Stomach (tissue), 9 donors: ENCODE data around the gene TAC3. TPM values are rescaled to one million over a fixed set of nuclear protein-coding genes. Genes with fewer than 3 reads are reported as not detected.

Experiments
- DNase-seq, 2 donors: peaks; one replicate each; pipeline versions ENCODE4 v3.0.0 to v3.0.0-alpha.2; 2013 to 2019
- H3K27ac ChIP-seq, 5 donors: fragments of 200-600 bp in 4 of 5; sonication (generic) in 4 of 5; one replicate each; pipeline ENCODE4 v1.5.1; 2013 to 2019; ENCODE audit warnings: mild to moderate bottlenecking in 1 of 5, moderate library complexity in 1 of 5
- H3K27me3 ChIP-seq, 3 donors: fragments of 200-600 bp; sonication (generic); one replicate each; pipeline ENCODE4 v1.5.1; 2017 to 2019; ENCODE audit warnings: mixed run types in 1 of 3
- H3K36me3 ChIP-seq, 4 donors: fragments of 200-600 bp; sonication (generic); 1 replicate in 3 of 4; 2 replicates in 1 of 4; pipeline ENCODE4 v1.5.1; 2016 to 2019
- H3K4me1 ChIP-seq, 4 donors: fragments of 200-600 bp; sonication (generic); one replicate each; pipeline ENCODE4 v1.5.1; 2016 to 2019
- H3K4me3 ChIP-seq, 4 donors: fragments of 200-600 bp; sonication (generic) in 3 of 4; one replicate each; pipeline ENCODE4 v1.5.1; 2016 to 2019; ENCODE audit warnings: mild to moderate bottlenecking in 1 of 4
- H3K9me3 ChIP-seq, 4 donors: fragments of 200-600 bp; sonication (generic); one replicate each; pipeline ENCODE4 v1.5.1; 2016 to 2019
- CTCF ChIP-seq, 7 experiments: fragments of 450-650 bp in 4 of 7; fragments of 200-600 bp in 3 of 7; sonication (generic) in 3 of 7; IDR thresholded peaks; one replicate each; pipeline ENCODE4 v1.5.1; 2016 to 2019; ENCODE audit warnings: antibody characterized with exemption in 7 of 7, control low read depth in 2 of 7, mild to moderate bottlenecking in 1 of 7
- EP300 ChIP-seq: sonication (generic); formaldehyde crosslinking; IDR thresholded peaks from one replicate; pipeline ENCODE4 v1.6.1; 2017; ENCODE audit warnings: antibody characterized with exemption
- POLR2A ChIP-seq, 4 donors: fragments of 450-650 bp; IDR thresholded peaks; one replicate each; pipeline ENCODE4 v1.6.1; 2016; ENCODE audit warnings: antibody characterized with exemption in 4 of 4, control low read depth in 2 of 4, mild to moderate bottlenecking in 1 of 4, moderate library complexity in 1 of 4
- POLR2AphosphoS5 ChIP-seq, 3 donors: sonication (generic); formaldehyde crosslinking; IDR thresholded peaks; one replicate each; pipeline ENCODE4 v1.6.1; 2016; ENCODE audit warnings: antibody characterized with exemption in 3 of 3
- WGBS, 5 donors: extraction: QIAGEN DNeasy Blood & Tissue Kit in 3 of 5; methylation state at CpG; one replicate each; pipeline versions ENCODE4 v1.1.5 to v1.1.7; 2013 to 2018; 5-methylcytosine and 5-hydroxymethylcytosine counted together
- intact Hi-C: fragments of 100-400 bp; cut with DNase I; formaldehyde crosslinking; loops from one replicate; pipeline ENCODE4 v1.15.1; 2023; ENCODE audit warnings: low total_unique reads
- polyA plus RNA-seq, 3 donors: library from polyadenylated mRNA; stranded (reverse); fragments of 200-250 nt; gene quantifications; one replicate each; pipeline ENCODE4 v1.2.3, GENCODE V29; 2013
- total RNA-seq, 5 donors: library from RNA; depleted of rRNA; stranded (reverse); fragments of >200 nt; gene quantifications; one replicate each; pipeline versions ENCODE4 v1.1.0 to v1.2.3, GENCODE V29; 2014 to 2016
- donor health status: healthy with polysubstance abuse.
- donor health status: Bipolar disorder and iron deficiency.
- donor health status: healthy.

The TAC3 gene
- total and polyA plus RNA-seq, 8 donors: 0.62 to 19.8 (median 2.0) TPM; not detected in 3

DNA sequence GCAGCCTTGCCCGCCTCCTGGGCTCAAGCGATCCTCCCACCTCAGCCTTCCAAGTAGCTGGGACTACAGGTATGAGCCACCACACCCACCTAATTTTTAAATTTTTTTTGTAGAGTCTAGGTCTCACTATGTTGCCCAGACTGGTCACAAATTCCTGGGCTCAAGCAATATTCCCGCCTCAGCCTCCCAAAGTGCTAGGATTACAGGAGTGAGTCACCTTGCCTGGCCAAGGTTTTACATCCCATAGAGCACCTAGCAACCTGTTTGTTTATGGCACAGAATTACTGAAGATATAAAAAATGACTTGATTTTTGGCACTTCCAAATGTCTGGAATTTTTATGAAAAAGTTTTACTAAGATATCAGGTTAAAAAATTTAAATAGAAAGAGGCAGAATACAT is 17.1 kb upstream of the TAC3 start:
- no peak overlapping the region for H3K27ac ChIP-seq
- H3K4me1 ChIP-seq: peaks cover 0 to 7% (median 0%) of the 10 kb centered on the region in 4 donors
- H3K9me3 ChIP-seq: no peaks in the 10 kb centered on the region
- DNase-seq: no peak
- H3K36me3 ChIP-seq: peaks cover 0 to 17% (median 0%) of the 10 kb centered on the region in 4 donors
- TF ChIP-seq POLR2AphosphoS5 (IDR thresholded peaks at IDR 0.05) (no peak), CTCF (IDR thresholded peaks at IDR 0.05) (no peak), POLR2A (IDR thresholded peaks at IDR 0.05) (no peak), EP300 (no peak)
- intact Hi-C loops: no loop called here
- H3K4me3 ChIP-seq: no peak overlapping the region
- 89 to 95% (median 92%) methylated on average over 3 of the region's 3 CpGs for WGBS, 5 donors
- H3K27me3 ChIP-seq: no peaks in the 10 kb centered on the region

- intact Hi-C loops: no loop called here
- 78 to 84% (median 84%) methylated on average over 7 of the region's 7 CpGs for WGBS, 5 donors
- TF ChIP-seq POLR2A (IDR thresholded peaks at IDR 0.05) (no peak), CTCF (IDR thresholded peaks at IDR 0.05) (no peak)
- Histone ChIP-seq H3K4me3 (no peak overlapping the region), H3K4me1 (peaks cover 0 to 7% (median 3%) of the 10 kb centered on the region in 4 donors), H3K9me3 (no peaks in the 10 kb centered on the region), H3K27me3 (no peaks in the 10 kb centered on the region), H3K27ac (no peak overlapping the region), H3K36me3 (peaks cover 0 to 10% (median 0%) of the 10 kb centered on the region in 4 donors)
- DNase-seq: no peak
Measured at GRCh38 chr12:57031789-57032188, 15.5 kb upstream of the TAC3 start.

DNA sequence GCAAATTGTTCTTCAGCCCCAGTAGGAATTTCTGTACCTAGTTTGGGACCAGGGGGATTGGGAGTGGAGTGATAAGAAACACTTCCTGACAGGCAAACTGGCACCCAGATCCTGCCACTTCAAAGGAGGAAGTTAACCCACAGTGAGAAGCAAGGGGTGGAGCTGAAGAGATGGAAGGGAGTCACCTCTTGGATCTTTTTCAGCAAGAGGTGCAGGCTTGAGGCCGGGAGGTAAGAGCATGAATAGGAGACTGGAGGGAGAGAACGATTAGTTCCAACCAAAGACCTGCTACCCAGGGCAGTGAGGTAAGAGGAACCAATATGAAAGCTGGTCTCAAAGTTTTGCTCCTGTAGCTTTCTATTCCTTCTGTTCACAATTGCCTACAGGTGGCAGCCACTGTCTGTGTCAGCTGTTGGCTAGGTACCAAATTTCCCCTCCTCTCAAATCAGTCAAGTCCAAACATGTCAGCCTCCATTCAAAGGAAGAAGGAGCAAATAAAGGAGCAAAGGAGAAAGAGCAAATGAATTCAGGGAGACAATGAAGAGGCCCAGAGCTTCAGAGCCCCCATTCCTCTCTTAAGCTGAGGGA is 14.9 kb upstream of the TAC3 start:
- TF ChIP-seq POLR2A (IDR thresholded peaks at IDR 0.05) (no peak), CTCF (IDR thresholded peaks at IDR 0.05) (no peak), POLR2AphosphoS5 (IDR thresholded peaks at IDR 0.05) (no peak), EP300 (no peak)
- Histone ChIP-seq H3K9me3 (no peaks in the 10 kb centered on the region), H3K27me3 (no peaks in the 10 kb centered on the region), H3K27ac (no peak overlapping the region), H3K36me3 (peaks cover 0 to 10% (median 0%) of the 10 kb centered on the region in 4 donors), H3K4me1 (peaks cover 0 to 12% (median 4%) of the 10 kb centered on the region in 4 donors), H3K4me3 (no peak overlapping the region)
- 14 to 32% (median 17%) methylated on average over 2 of the region's 2 CpGs for WGBS, 5 donors
- intact Hi-C loops: no loop called here
- peak in 1 of 2 donors; percentile 64 for DNase-seq

- intact Hi-C loops: no loop called here
- no peak for DNase-seq
- H3K4me3 ChIP-seq: no peak overlapping the region
- WGBS, 5 donors: 89 to 96% (median 95%) methylated on average over 7 of the region's 7 CpGs
- peaks cover 0 to 15% (median 4%) of the 10 kb centered on the region in 4 donors for H3K4me1 ChIP-seq
- H3K27me3 ChIP-seq: no peaks in the 10 kb centered on the region
- peaks cover 0 to 10% (median 0%) of the 10 kb centered on the region in 4 donors for H3K36me3 ChIP-seq
- no peak for TF ChIP-seq EP300
- no peak for TF ChIP-seq POLR2AphosphoS5 (IDR thresholded peaks at IDR 0.05)
- no peak for TF ChIP-seq POLR2A (IDR thresholded peaks at IDR 0.05)
- no peak for TF ChIP-seq CTCF (IDR thresholded peaks at IDR 0.05)
- H3K27ac ChIP-seq: no peak overlapping the region
- no peaks in the 10 kb centered on the region for H3K9me3 ChIP-seq
Measured at GRCh38 chr12:57029457-57029856, 13.1 kb upstream of the TAC3 start.
